Neural crest cell (in vitro differentiated cells): ENCODE results near the gene UXS1. TPM values are rescaled to one million over a fixed set of nuclear protein-coding genes. Genes with fewer than 3 reads are reported as not detected.

Source experiments
- DNase-seq: peaks from one replicate; pipeline ENCODE4 v3.0.0; 2021; ENCODE audit warnings: low read depth, mixed read lengths, low spot score
- H3K27ac Mint-ChIP-seq: one replicate; pipeline ENCODE4 v1.8.0; 2021; ENCODE audit warnings: mild to moderate bottlenecking, mixed read lengths; ENCODE audit not compliant: unreplicated experiment
- H3K27me3 Mint-ChIP-seq: 2 replicates; pipeline ENCODE4 v1.8.0; 2021; ENCODE audit warnings: low read depth, mild to moderate bottlenecking, mixed read lengths
- H3K36me3 Mint-ChIP-seq: 2 replicates; pipeline ENCODE4 v1.8.0; 2021; ENCODE audit warnings: low read depth, mild to moderate bottlenecking, mixed read lengths
- H3K4me1 Mint-ChIP-seq: 2 replicates; pipeline ENCODE4 v1.8.0; 2021; ENCODE audit warnings: mixed read lengths
- H3K4me3 Mint-ChIP-seq: one replicate; pipeline ENCODE4 v1.8.0; 2021; ENCODE audit warnings: mild to moderate bottlenecking, mixed read lengths
- H3K9me3 Mint-ChIP-seq: 2 replicates; pipeline ENCODE4 v1.8.0; 2021; ENCODE audit warnings: mixed read lengths
- total RNA-seq: library from RNA; stranded (reverse); gene quantifications from 2 replicates; pipeline ENCODE4 v1.2.1, GENCODE V29; 2021
- TF ChIP-seq, protein P1 (sequence below): fragments of 200-600 bp; sonication (generic); conservative IDR thresholded peaks from 2 replicates; pipeline ENCODE4 v1.5.0; 2021; ENCODE audit warnings: antibody characterized with exemption, mild to moderate bottlenecking

UXS1 gene
- total RNA-seq, 1 donor from 2014 or later: 55.4 TPM

DNA sequence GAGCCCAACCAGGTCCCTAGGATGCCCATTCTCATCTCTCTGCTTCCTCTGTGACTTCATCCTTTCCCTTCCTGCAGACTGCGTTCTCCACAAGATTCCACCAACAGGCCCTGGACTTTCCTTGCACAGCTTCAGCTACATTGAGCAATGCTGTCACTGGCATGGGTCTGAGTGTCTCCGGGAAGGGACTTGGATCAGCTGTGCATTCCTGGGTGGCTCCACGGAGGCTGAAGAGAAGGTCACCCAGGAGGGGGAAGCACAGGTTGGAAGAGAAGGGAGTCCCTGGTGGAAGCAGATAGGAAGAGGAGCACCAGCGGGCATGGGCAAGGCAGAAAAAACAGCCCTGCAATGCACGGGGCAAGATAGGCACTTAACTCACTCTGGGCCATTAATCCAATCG lies 140.5 kb downstream of the UXS1 start:
- H3K27me3 Mint-ChIP-seq: no peaks in the 10 kb centered on the region
- no peak overlapping the region for H3K27ac Mint-ChIP-seq

DNA sequence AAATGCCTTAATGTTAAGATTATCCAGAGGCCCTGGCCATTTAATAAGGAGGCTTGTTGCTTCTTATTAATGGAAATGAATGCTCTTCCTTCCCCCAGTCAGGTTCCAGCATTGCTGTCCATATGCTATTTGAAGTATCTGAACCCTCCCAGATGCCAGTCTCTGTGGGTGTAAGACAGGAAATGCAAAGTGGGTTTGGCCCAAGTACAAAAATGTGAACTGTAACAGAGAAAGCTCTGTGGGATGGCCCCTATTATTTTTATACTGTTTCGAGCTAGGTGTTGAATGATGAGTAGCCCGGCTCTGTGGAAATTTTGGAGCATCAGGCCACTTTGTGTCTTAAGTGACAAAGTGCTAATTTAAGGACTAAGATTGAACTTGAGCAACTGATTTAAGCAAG lies 141.0 kb downstream of the UXS1 start:
- H3K4me1 Mint-ChIP-seq: peaks cover 3% of the 10 kb centered on the region
- H3K9me3 Mint-ChIP-seq: no peaks in the 10 kb centered on the region
- TF ChIP-seq, protein P1, sequence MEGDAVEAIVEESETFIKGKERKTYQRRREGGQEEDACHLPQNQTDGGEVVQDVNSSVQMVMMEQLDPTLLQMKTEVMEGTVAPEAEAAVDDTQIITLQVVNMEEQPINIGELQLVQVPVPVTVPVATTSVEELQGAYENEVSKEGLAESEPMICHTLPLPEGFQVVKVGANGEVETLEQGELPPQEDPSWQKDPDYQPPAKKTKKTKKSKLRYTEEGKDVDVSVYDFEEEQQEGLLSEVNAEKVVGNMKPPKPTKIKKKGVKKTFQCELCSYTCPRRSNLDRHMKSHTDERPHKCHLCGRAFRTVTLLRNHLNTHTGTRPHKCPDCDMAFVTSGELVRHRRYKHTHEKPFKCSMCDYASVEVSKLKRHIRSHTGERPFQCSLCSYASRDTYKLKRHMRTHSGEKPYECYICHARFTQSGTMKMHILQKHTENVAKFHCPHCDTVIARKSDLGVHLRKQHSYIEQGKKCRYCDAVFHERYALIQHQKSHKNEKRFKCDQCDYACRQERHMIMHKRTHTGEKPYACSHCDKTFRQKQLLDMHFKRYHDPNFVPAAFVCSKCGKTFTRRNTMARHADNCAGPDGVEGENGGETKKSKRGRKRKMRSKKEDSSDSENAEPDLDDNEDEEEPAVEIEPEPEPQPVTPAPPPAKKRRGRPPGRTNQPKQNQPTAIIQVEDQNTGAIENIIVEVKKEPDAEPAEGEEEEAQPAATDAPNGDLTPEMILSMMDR: no peak
- DNase-seq: no peak
- H3K4me3 Mint-ChIP-seq: no peak overlapping the region
- no peak overlapping the region for H3K27ac Mint-ChIP-seq
- no peaks in the 10 kb centered on the region for H3K27me3 Mint-ChIP-seq
- no peaks in the 10 kb centered on the region for H3K36me3 Mint-ChIP-seq

More for the DNA sequence above, 140.5 kb downstream of the UXS1 start:
- no peaks in the 10 kb centered on the region for H3K36me3 Mint-ChIP-seq
- TF ChIP-seq, protein P1: no peak
- H3K9me3 Mint-ChIP-seq: no peaks in the 10 kb centered on the region
- peaks cover 3% of the 10 kb centered on the region for H3K4me1 Mint-ChIP-seq
- DNase-seq: no peak
- H3K4me3 Mint-ChIP-seq: no peak overlapping the region

DNA sequence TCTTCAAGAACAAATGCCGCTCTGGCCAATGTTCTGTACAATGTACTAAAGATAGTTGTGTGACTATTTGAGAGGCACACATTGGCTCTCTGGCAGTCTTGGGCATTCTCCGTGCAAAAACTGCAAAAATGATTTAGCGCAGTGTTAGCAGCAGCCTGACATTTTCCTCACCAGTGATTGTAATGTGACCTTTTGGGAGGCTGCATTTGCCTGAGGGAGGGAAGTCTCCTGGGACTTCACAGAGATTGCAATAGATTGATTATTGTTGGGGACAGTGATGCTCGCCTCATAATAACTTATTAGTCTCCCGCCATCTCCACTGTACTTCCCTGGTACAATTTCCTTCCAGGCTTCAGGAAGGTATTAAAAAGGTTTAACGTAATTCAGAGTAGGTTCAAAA lies 149.2 kb downstream of the UXS1 start:
- Mint-ChIP-seq H3K36me3 (no peaks in the 10 kb centered on the region), H3K27ac (no peak overlapping the region), H3K27me3 (no peaks in the 10 kb centered on the region), H3K4me3 (no peak overlapping the region), H3K9me3 (no peaks in the 10 kb centered on the region), H3K4me1 (peaks cover 16% of the 10 kb centered on the region)
- no peak for DNase-seq
- TF ChIP-seq, protein P1: no peak

DNA sequence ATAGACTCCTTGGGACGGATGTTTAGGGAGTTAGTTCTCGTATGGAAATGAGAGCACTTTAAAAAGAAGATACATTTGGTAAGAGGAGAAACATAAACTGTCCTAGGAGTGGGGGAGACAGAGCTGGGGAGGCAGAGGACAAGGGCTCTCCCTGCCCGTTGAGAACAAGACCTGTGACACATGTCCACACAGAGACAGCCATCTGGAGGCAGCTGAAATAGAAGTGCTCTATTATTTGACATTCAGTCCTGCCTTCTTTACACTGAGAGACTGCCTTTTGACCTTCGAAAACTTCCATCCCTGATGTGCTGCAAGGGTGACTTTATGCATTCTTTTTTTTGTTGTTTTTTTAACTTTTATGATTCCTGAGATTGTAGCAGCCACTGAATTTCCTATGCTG lies 150.1 kb downstream of the UXS1 start:
- H3K4me3 Mint-ChIP-seq: no peak overlapping the region
- TF ChIP-seq, protein P1: no peak

More for the DNA sequence above, 150.1 kb downstream of the UXS1 start:
- Mint-ChIP-seq H3K4me1 (peaks cover 16% of the 10 kb centered on the region), H3K27me3 (no peaks in the 10 kb centered on the region), H3K9me3 (no peaks in the 10 kb centered on the region), H3K27ac (no peak overlapping the region), H3K36me3 (no peaks in the 10 kb centered on the region)
- DNase-seq: no peak
